Thyroid gland (tissue), 4 donors: ENCODE results near the gene TCP11. TPM values are rescaled to one million over a fixed set of nuclear protein-coding genes. Genes with fewer than 3 reads are reported as not detected.
A peak's percentile ranks its signal among the peaks of the same experiment; 100 is the strongest.

Source experiments
- DNase-seq, 2 donors: peaks; one replicate each; pipeline ENCODE4 v3.0.0-alpha.2; 2019
- H3K27ac ChIP-seq, 3 donors: fragments of 200-600 bp; sonication (generic); 1 replicate in 2 of 3; 2 replicates in 1 of 3; pipeline ENCODE4 v1.5.1; 2016 to 2019; ENCODE audit warnings: mild to moderate bottlenecking in 1 of 3, moderate library complexity in 1 of 3
- H3K27me3 ChIP-seq: fragments of 200-600 bp; sonication (generic); one replicate; pipeline ENCODE4 v1.5.1; 2019
- H3K36me3 ChIP-seq, 2 donors: fragments of 200-600 bp; sonication (generic); one replicate each; pipeline ENCODE4 v1.5.1; 2016 to 2019
- H3K4me1 ChIP-seq, 2 donors: fragments of 200-600 bp; sonication (generic); one replicate each; pipeline ENCODE4 v1.5.1; 2017 to 2019
- H3K4me3 ChIP-seq, 3 donors: fragments of 200-600 bp; sonication (generic); replicated peaks in 1 of 3; 1 replicate in 2 of 3; 2 replicates in 1 of 3; pipeline ENCODE4 v1.5.1; 2016; ENCODE audit warnings: mild to moderate bottlenecking in 1 of 3
- H3K9me3 ChIP-seq: fragments of 200-600 bp; sonication (generic); one replicate; pipeline ENCODE4 v1.5.1; 2017
- CTCF ChIP-seq, 6 experiments: fragments of 200-600 bp in 3 of 6; fragments of 450-650 bp in 3 of 6; sonication (generic) in 3 of 6; IDR thresholded peaks; one replicate each; pipeline ENCODE4 v1.5.1; 2016 to 2019; ENCODE audit warnings: antibody characterized with exemption in 6 of 6, mild to moderate bottlenecking in 2 of 6, inconsistent platforms in 1 of 6, moderate library complexity in 1 of 6
- POLR2A ChIP-seq, 2 donors: fragments of 450-650 bp; IDR thresholded peaks; one replicate each; pipeline ENCODE4 v1.6.1; 2017; ENCODE audit warnings: antibody characterized with exemption in 2 of 2, mild to moderate bottlenecking in 2 of 2, moderate library complexity in 1 of 2
- WGBS, 2 donors: methylation state at CpG; one replicate each; pipeline ENCODE4 v1.1.5; 2017; 5-methylcytosine and 5-hydroxymethylcytosine counted together
- intact Hi-C: fragments of 100-400 bp; cut with DNase I; formaldehyde crosslinking; loops from one replicate; pipeline ENCODE4 v1.15.1; 2023
- total RNA-seq, 4 donors: library from RNA; depleted of rRNA; stranded (reverse); fragments of >200 nt; gene quantifications; one replicate each; pipeline ENCODE4 v1.2.3, GENCODE V29; 2016

TCP11 gene
- total RNA-seq, 4 donors from 2014 or later = 1.0 to 2.8 TPM; not detected in 2

- no peak for DNase-seq
- intact Hi-C loops = no loop called here
- Histone ChIP-seq H3K36me3 (no peaks in the 10 kb centered on the region), H3K27ac (peak overlapping the region in 2 of 3 donors; percentile 7 to 22), H3K27me3 (no peaks in the 10 kb centered on the region), H3K4me1 (peaks cover 8 to 19% of the 10 kb centered on the region in 2 donors), H3K9me3 (no peaks in the 10 kb centered on the region), H3K4me3 (no peak overlapping the region)
- 28 to 35% methylated on average over 4 of the region's 4 CpGs for WGBS, 2 donors
- TF ChIP-seq CTCF (IDR thresholded peaks at IDR 0.05) = no peak
These were observed 44.8 kb downstream of the TCP11 start for GRCh38 chr6:35096129-35096862.

- TF ChIP-seq POLR2A (IDR thresholded peaks at IDR 0.05) (no peak), CTCF (IDR thresholded peaks at IDR 0.05) (no peak)
- WGBS, 2 donors = 86 to 88% methylated on average over 4 of the region's 4 CpGs
- H3K4me1 ChIP-seq = peaks cover 8 to 19% of the 10 kb centered on the region in 2 donors
These were observed 47.0 kb downstream of the TCP11 start for GRCh38 chr6:35094183-35094582.

GRCh38 chr6:35093783-35094182, 47.4 kb downstream of the TCP11 start:
- Histone ChIP-seq H3K4me1 (peaks cover 8 to 19% of the 10 kb centered on the region in 2 donors), H3K36me3 (peaks cover 8 to 12% of the 10 kb centered on the region in 2 donors), H3K27me3 (no peaks in the 10 kb centered on the region), H3K4me3 (no peak overlapping the region), H3K27ac (peak overlapping the region in 1 of 3 donors; percentile 10), H3K9me3 (no peaks in the 10 kb centered on the region)
- 88 to 89% methylated on average over 5 to 6 of the region's 6 CpGs for WGBS, 2 donors
- intact Hi-C loops = no loop called here
- no peak for TF ChIP-seq POLR2A (IDR thresholded peaks at IDR 0.05)
- TF ChIP-seq CTCF (IDR thresholded peaks at IDR 0.05) = no peak
- DNase-seq = no peak

More at GRCh38 chr6:35094183-35094582, 47.0 kb downstream of the TCP11 start:
- DNase-seq = no peak
- no peaks in the 10 kb centered on the region for H3K9me3 ChIP-seq
- no peaks in the 10 kb centered on the region for H3K27me3 ChIP-seq
- intact Hi-C loops = no loop called here
- H3K36me3 ChIP-seq = peaks cover 4 to 8% of the 10 kb centered on the region in 2 donors
- H3K27ac ChIP-seq = no peak overlapping the region
- H3K4me3 ChIP-seq = no peak overlapping the region

- WGBS, 2 donors = 86 to 92% methylated on average over 5 of the region's 5 CpGs
- peaks cover 8 to 19% of the 10 kb centered on the region in 2 donors for H3K4me1 ChIP-seq
- no peak for TF ChIP-seq POLR2A (IDR thresholded peaks at IDR 0.05)
- no peak for TF ChIP-seq CTCF (IDR thresholded peaks at IDR 0.05)
- H3K27ac ChIP-seq = no peak overlapping the region
- H3K9me3 ChIP-seq = no peaks in the 10 kb centered on the region
- no peak overlapping the region for H3K4me3 ChIP-seq
- intact Hi-C loops = no loop called here
- DNase-seq = no peak
- H3K36me3 ChIP-seq = peaks cover 14 to 17% of the 10 kb centered on the region in 2 donors
- H3K27me3 ChIP-seq = no peaks in the 10 kb centered on the region
These were observed 48.1 kb downstream of the TCP11 start for GRCh38 chr6:35093118-35093445.

GRCh38 chr6:35092362-35093117, 48.6 kb downstream of the TCP11 start:
- no peaks in the 10 kb centered on the region for H3K9me3 ChIP-seq
- H3K27me3 ChIP-seq = no peaks in the 10 kb centered on the region
- peaks cover 8 to 19% of the 10 kb centered on the region in 2 donors for H3K4me1 ChIP-seq
- no peak overlapping the region for H3K27ac ChIP-seq
- DNase-seq = no peak
- no peak for TF ChIP-seq CTCF (IDR thresholded peaks at IDR 0.05)
- TF ChIP-seq POLR2A (IDR thresholded peaks at IDR 0.05) = no peak
- peaks cover 19 to 22% of the 10 kb centered on the region in 2 donors for H3K36me3 ChIP-seq
- 79 to 91% methylated on average over 5 of the region's 5 CpGs for WGBS, 2 donors
- intact Hi-C loops = no loop called here
- no peak overlapping the region for H3K4me3 ChIP-seq
